HTERT RPE-1 (cell line): ENCODE measurements around the gene TCF7.

Experiments used
- in situ Hi-C: fragments of 300-500 bp; cut with MboI; formaldehyde crosslinking; loops from 4 replicates; pipeline ENCODE4 v1.14.3; 2020; ENCODE audit warnings: low sequenced_read_pairs

Gene TCF7

DNA sequence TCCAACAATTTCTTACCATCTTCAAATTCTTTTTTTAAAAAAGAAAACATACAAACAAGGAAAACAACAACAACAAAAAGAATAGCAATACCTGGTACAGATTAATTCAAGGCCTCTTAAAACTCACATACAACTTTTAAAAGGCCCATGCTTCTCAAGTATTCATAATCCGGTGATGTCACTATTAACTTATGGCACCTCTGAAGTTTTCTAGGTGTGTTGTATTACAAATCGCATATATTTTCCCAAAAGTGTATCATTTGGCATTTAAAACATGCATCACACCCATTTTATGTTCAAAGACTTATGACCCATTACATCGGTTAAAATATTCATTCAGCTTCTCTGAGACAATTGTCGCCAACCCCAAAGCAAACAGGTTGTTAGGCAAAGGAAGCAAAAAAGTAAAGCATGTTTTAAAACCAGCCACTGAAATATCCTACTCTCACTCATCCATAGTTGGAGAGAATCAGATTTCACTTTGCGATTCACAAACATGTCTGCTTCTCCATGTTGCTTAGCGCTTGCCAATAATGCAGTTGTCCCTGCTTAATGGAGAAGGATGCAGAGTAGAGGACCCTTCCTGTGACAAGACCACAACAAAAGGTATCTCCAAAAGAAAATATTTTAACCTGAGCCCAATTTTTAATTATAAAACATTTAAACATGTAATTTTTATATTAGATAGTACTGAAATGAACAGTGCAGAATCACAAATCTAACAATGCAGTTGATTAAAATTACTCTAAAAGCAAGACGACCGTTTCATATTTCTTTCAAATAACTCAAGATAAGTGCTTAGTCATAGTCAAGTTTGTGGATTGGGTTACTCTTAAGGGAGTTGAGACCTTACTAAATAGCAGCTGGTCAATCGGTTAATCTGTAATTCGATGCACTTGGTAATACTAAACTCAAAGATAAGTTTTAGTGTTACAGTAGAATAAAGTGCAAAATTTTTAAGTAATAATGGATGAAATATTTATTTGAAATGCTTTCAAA lies 60.7 kb downstream of the TCF7 start:
- in situ Hi-C loops = no loop called here

GRCh38 chr5:134175921-134176510 lies 61.5 kb downstream of the TCF7 start:
- in situ Hi-C loops = no loop called here

GRCh38 chr5:134176511-134177368 lies 62.3 kb downstream of the TCF7 start, which contains the start of gene SKP1:
Gene SKP1, minus strand, starts transcription at chr5:134176950. Its CDS starts 2,928 bp downstream, at chr5:134174022.
- in situ Hi-C loops = no loop called here

GRCh38 chr5:134177369-134178095 lies 63.1 kb downstream of the TCF7 start:
- in situ Hi-C loops = no loop called here

GRCh38 chr5:134178096-134178419 lies 63.6 kb downstream of the TCF7 start:
- in situ Hi-C loops = no loop called here

GRCh38 chr5:134183481-134183880 lies 69.0 kb downstream of the TCF7 start:
- in situ Hi-C loops = no loop called here

GRCh38 chr5:134184155-134185135 lies 70.0 kb downstream of the TCF7 start:
- in situ Hi-C loops = no loop called here

GRCh38 chr5:134188092-134188491 lies 73.6 kb downstream of the TCF7 start:
- in situ Hi-C loops = no loop called here

- in situ Hi-C loops = no loop called here
These were observed 74.5 kb downstream of the TCF7 start for GRCh38 chr5:134189031-134189430.

DNA sequence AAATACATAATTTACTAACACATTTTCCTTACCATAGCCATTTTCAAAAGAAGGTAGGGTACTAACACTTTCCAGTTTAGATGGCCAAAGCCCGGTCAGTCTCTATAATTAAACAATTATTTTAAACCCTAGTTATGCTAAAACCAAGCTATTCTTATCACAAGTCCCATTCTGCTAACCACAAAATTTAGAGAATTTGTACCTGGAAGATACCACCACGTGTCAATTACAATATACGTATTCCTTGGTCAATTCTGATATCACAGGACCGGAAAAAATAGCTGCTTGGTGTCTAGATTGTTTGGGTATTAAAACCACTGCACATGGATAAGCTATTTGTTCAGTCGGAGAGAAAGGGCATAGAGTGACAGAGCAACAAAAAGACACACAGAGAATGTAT lies 81.2 kb downstream of the TCF7 start:
- in situ Hi-C loops = no loop called here
